NCI-H748 (cell line): ENCODE measurements around the gene PDE3A.
"Not testable (repeated sequence)": the region's sequence is repeated elsewhere in the genome, so short reads cannot be mapped to it uniquely, and the experiment has no call there.

Source experiments
- DNase-seq: peaks from one replicate; lab custom pipeline; 2025; ENCODE audit not compliant: unreplicated experiment; lab: John Stamatoyannopoulos, UW

PDE3A gene

DNA sequence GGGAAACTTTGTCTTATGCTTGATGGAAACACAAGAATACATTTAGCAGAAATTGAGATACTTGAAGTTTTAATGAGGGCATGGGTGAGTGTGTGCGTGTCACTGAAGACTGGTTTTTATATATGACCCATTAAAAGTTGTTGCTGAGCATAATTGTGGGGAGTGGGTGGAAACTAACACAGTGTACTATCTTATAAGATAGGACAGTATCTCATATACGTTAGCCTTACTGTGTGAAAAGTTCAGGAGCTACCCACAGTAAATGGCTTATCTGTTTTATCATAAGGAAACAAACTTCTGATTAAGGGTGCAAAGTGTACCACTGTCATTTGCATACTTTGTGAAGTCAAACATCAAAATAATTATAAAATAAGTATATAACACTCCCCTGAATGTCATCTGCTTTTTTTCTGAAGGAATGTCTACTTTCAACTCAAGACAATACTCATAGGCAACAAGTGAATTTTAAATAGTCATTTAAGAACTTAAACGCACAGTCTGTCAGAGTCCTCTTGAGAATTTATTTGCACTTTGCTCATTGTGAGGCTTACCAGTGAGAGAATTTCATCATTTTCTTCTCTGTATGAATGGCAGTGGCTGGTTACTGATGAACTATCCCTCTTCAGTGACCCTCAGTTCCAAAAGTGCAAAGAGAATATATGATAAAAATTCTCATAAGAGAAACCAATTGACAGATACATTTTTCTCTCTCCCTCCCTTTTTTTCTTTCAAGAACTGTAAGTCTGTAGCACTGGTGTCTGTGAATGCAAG is 4.2 kb downstream of the PDE3A start:
- no peak for DNase-seq

DNA sequence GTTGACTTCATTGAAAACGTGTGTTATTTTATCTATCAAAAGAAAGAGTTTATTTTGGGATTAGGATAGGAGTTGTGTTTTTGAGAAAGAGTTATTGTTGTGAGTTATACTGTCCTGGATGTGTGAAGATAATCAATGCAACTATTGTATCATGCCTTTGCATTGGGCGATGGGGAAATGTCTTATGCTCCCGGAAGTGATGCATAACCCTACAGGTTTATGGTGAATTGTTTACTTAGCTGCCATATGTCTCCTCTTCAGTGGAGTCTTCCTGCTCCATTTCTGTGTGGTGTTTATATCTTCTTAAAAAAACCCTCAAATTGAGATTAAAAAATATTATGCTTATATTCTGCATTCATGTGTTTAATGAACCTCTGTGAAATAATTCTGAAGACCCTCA is 6.5 kb downstream of the PDE3A start:
- no peak for DNase-seq

DNA sequence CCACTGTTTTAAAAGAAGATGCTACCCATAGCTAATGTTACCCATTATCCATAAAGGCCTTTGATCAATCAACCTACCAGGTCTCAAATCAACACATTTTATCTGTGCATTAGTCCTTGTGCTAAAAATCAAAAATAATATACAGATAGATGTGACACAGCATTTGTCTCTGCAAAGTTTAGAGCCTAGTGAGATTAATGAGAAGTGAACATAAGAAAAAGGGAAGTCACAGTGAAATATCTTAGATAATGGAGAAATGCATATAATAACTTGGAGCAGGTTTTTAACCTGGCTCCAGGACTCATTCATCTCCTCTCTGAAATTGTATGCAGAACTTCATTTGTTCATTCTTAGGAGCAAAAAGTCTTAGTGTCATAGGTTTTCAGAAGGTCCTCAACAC is 7.2 kb downstream of the PDE3A start:
- DNase-seq, result no peak

DNA sequence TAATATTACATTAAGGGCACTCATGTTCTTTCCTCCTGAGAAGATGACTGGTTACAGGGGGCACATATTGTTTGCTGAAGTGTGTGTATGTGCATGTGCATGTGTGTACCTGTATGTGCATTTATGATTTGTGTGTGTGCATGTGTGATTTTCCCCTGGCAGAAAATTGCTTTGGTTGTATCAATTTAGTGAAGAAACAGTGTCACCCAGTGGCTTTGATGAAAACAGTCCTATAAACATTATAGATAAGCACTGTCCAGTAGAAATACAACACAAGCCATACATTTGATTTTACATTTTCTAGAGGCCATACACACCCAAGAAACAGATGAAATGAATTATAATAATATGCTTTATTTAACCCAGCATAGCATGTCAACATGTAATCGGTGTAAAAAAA is 8.6 kb downstream of the PDE3A start:
- DNase-seq, result no peak

DNA sequence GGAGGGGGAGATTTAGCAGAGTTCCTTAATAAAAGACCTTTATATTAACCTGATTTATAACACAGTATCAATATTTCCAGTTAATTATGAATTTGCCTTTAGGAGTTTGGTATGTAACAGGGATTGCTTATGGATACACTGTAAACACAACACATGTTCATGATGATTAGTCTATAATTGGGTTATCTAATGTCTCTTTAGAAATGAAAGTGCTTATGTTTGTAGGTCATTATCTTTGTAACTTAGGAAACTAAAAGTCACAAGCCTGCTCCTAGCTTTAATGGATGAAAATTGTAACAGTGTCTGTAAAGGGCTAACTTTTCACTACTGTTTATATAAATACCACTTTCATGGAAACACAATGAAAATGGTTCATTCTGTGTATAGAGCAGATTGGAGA is 9.4 kb downstream of the PDE3A start:
- DNase-seq, result no peak

DNA sequence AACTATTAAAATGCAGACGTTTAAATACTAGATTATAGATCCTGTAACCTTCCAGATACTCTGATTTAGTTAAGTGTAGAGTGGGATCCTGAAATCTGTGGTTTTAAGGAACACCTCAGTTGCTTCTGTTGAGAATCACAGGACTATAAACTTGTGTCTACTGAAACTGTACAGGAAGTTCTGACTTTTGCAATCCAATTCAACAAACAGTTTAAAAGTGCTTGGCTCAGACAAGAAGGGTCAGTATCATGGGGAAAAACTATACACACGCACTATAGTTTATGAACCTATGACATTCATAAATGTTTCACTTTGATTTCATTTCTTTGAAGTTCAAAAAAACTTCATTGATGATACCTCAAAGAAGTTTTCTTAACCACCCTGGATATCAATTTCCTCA is 13.8 kb downstream of the PDE3A start:
- DNase-seq, result no peak

DNA sequence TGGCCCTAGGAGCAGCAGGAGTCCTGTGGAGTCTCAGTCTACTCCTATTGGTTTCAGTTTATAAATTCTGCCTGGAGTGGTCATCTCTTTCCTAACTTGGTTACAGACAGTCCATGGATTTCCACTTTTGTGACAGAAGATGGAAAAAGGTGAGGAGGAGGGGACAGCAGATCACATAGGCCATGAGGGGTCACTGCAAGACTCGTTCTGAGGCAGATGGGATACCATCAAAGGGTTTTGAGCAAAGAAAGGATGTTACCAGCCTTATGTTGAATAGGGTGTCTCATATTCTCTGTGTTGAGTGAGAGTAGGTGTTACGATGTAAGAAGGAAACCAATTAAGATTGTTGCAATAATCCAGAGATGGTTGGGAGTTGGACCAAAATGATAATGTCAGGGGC is 15.3 kb downstream of the PDE3A start:
- DNase-seq, result no peak

DNA sequence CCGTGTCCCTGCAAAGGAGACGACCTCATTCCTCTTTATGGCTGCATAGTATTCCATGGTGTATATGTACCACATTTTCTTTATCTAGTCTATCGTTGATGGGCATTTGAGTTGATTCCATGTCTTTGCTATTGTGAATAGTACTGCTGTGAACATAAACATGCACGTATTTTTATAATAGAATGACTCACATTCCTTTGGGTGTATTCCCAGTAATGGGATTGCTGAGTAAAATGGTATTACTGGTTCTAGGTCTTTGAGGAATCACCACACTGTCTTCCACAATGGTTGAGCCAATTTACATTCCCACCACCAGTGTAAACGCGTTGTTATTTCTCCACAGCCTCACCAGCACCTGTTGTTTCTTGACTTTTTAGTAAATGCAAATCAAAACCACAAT is 16.5 kb downstream of the PDE3A start:
- DNase-seq, result not testable (repeated sequence)

DNA sequence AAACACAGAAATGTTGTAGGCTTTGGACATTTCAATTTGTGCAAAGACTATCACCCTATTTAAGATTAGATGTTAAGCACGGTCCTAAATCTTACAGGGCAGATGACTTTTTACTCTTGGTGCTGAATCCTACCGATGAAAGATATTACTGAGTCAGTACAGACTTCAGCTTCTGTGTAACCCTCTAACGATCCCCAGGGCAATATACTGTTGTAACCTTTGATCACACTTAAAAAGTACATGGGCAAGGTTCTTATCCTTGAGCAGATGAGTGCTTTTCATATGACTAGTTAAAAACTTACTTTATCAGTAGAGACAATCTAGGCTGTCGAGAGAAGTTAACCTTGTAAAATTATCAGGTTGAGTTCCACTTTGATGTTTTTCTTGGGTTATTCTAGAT is 22.5 kb downstream of the PDE3A start:
- no peak for DNase-seq

DNA sequence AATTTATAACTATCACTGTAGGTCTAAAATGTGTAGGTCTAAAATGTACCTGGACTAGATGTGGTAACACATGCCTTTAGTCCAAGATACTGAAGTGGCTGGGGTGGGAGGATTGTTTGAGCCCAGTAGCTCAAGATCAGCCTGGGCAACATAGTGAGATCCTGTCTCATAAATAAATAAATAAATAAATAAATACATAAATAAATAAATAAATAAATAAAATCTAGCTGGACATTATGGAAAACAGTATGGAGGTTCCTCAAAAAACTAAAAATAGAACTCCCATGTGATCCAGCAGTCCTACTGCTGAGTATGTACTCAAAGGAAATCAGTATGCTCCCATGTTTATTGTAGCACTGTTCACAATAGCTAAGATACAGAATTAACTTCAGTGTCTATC is 24.0 kb downstream of the PDE3A start:
- no peak for DNase-seq

DNA sequence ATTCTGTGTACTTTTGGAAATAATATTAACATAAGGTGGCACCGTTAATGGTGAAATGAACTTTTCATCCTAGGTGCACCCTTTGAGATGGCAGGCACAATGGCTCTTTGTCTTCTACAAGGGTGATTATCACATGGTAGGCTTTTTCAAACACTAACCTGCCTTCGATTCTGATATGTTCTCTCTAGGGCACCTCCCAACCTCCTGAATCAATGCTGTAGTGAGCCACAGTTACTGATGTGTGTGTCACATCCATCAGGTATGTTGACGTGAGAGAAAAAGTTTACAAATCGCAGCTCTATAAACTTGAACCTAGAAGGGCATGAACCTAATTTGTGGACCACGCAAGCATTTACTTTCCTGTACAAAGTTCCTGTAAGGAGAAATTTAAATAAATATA is 25.4 kb downstream of the PDE3A start:
- no peak for DNase-seq

DNA sequence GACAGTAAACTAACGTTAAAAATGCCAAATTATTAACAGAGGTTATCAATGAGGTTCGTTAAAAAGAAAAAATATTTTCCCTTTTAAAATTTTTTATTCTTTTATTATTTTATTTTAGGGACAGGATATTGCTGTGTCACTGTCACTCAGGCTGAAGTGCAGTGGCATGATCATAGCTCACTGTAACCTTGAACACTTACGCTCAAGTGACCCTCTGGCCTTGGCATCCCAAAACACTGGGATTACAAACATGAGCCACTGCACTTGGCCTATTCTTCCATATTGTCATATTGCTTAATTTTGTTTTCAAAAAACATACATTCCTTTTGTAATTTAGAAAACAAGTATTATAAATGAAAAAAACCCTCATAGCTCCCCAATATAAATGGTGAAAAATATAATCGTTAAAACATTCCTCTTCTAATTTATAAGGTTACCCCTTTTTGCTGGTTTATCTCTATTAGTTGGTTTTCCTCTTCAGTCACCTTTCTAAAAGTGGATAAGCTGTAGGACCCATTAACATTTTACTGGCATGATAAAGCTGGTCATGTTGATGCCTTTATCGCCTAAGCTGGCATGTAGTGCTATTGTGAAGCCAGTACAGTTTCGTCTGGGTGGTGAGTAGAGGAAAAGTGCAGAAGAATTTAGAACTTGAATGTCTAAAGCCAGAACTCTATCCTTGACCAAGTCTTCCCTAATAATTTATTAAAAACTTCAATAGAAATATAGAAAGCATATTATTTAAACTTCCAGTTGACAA is 27.6 kb downstream of the PDE3A start:
- DNase-seq, result no peak

DNA sequence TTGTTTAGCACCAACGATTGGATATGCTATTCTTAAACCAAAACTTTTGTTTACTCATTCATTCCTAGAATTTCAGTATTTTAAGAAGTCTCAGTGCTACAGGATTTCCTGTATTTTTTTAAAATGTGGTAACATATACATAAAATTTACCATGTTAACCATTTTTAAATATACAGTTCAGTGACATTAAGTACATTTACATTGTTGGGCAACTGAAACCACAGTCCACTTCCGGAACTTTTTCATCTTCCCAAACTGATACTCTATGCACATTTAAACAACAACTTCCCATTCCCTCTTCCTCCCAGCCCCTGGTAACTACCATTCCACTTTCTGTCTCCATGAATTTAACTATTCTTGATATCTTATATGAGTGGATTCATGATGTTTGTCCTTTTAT is 30.3 kb downstream of the PDE3A start:
- no peak for DNase-seq

DNA sequence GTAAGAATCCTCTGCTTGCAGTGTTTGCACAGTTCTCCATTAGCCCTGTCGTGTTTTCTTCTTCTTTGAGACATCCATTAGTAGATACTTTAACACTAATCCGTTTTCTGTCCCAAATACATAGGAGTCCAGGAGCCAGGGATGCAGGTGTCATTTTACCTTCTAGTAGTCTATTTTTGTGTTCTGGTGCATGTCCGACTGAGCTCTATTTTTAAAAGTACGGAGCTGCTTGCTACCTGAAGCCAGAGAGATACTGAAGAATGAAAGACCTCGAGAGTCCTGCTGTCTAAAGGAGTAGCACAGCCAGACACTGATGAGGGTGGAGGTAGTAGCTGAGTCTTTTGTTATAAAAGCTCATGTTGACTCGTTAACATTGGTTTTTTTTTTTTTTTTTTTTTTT is 31.7 kb downstream of the PDE3A start:
- DNase-seq, result no peak

DNA sequence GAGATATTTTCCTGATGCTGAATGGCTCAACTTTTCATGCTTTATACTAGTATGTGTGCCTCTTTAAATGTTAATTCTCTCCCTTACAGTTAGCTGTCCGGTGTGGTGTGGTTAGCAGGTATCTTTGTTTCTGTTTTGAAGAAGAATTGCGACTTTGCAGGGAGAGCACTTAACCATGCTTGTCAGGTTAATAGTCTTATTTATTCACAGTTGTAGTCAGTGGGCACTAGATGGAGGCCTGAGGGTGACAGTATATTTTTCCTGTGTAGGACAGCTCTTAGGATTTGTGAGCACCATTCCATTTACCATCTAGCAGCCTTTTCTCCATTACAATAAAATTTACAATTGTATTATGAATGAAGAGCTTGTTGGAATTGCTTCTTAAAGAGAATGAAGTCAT is 34.9 kb downstream of the PDE3A start:
- DNase-seq, result no peak

DNA sequence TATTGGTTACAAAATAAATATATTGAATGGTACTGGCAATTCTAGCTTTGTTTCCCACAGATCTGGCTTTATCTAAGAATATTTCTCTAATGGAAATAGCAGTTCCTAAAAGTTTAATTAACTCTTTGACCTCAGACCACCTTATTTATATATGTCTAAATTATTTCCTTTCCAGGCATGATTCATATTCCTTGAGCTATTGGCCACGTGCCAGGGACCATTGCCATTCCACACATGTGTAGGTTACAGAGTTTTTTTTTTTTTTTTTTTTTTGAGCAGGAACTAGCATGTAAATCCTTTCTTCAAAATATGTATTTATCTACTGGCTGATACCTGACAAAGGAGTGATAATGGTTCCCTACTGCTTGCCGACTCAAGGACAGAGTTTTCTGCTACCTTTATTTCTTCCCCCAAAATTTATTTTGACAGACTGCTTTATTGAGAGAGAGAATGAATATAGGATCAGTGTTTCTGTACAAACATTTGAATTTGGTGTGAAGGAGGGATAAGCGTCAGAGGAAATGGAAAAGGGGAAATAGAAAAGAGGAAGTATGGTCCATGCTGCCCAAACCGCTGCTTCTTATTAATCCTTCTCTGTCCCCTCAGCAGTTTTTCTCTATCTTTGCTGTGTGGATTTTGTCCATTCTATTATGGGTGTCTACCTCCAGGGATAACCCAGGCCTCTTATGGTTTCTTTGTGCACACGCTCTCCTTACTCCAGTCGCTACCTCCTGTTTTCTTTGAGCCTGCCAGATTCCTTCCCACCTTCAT is 36.4 kb downstream of the PDE3A start:
- no peak for DNase-seq

DNA sequence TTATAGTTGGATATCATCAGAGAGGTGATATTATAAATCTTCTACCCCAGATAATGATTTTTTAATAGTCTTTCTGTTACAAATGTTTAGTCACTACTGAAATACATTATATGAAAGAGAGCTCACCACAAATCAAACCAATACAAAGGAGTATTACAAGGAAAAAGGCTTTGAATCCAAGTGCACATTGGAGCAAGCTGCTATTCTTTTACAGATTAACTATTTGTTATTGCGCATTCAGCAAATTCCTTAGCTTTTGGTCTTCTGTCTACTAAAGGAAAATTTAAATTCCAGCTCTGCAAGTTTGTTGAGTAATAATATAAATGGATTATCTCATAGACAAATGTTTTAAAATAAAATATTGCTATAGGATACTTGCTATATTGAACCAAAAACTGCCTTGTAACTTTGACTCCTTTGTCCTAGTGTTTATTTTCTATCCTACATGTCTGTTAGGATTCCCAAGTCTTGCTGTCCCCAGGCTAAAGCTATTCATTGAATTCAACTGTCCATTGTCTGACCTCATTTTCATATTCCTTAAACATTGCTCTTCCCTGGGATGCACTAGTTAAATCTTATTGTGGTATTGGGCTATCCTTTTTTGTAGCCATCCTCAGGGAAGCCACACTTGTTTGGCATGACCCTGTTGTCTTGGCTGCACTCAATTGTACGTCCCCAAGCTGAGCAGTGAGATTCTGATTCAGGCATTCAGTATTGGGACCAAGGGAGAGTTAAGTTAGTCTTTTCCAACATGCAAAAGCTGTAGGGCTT is 41.5 kb downstream of the PDE3A start:
- no peak for DNase-seq

DNA sequence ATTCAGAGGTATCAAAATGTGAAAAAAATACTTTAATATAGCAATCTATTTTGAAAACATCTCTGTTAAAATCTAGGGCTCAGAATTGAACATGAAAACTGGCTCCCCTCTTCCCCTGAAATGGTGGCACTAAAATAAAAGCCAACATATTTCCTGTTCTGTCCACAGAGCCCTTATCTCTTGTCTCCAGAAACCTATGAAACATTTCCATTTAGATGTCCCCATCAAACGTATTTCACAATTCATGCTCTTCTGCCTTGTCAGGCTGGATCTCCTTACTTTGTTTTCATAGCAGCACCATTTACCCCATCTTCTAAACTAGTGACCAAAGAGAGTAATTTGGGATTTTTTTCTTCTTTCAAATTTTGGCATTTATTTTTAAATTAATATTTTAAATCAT is 42.4 kb downstream of the PDE3A start:
- DNase-seq, result no peak

DNA sequence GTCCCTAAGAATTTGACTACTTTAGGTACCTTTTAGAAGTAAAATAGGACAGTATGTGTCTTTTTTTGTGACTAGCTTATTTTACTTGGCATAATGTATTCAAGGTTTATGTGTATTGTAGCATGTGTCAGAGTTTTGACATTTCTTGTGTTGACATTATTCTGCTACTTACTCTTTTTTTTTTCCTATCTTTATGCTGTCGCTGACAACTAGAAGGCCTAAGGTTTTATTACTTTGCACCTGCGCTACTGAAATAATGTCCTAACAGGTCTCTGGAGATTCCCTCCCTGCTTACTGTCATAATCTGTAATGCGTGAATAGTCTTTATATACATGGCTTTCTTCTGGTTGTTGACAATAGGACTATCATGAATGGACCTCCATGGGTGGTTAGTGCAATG is 43.0 kb downstream of the PDE3A start:
- DNase-seq, result no peak

DNA sequence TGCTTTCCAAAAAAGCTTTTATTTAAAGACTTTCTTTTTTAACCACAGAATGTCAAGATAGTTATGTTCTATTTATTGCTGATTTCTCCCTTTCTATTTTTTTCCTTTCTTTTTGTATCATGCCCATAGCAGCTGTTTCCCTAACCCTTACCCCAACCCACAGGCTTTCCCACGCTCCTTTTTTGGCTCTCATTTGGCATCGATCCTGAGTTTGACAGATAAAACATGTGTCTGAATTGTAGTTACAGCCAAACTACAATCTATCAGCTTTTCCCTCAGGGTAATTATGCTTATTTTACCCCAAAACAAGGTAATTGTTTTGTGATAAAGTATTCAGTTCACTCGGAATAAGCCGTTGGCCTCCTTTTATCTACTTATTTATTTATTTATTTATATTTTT is 46.7 kb downstream of the PDE3A start:
- DNase-seq, result peak; percentile 2

DNA sequence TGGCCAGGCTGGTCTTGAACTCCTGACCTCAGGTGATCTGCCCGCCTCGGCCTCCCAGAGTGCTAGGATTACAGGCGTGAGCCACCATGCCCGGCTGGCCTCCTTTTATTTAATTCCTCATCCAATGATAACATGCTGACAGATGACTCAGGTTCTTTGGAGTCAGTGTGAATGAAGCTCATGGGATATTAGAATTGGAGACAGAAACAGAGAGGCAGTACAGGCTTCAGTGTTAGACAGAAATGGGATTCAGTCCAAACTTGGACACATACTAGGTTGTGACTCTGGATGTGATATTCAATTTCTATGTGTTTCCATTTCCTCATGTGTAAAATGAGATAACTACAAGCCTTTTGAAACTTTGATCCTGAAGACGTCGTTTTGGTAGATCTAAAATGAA is 47.3 kb downstream of the PDE3A start:
- no peak for DNase-seq
